Germinal center (tissue), 1 donor: ENCODE results near the gene SLC39A11.

Experiments
- DNase-seq: peaks from one replicate; pipeline ENCODE4 v3.0.0; 2012; ENCODE audit warnings: mixed read lengths, low spot score

The SLC39A11 gene

GRCh38 chr17:72747501-72747900, 345.0 kb downstream of the SLC39A11 start:
- no peak for DNase-seq

GRCh38 chr17:72745241-72745640, 347.2 kb downstream of the SLC39A11 start:
- DNase-seq = no peak

- DNase-seq = no peak
Measured at GRCh38 chr17:72743037-72743467, 349.4 kb downstream of the SLC39A11 start.

GRCh38 chr17:72737151-72737690, 355.3 kb downstream of the SLC39A11 start:
- DNase-seq = no peak

GRCh38 chr17:72735592-72735991, 356.9 kb downstream of the SLC39A11 start:
- DNase-seq = no peak

GRCh38 chr17:72735048-72735447, 357.4 kb downstream of the SLC39A11 start:
- DNase-seq = no peak

- DNase-seq = no peak
Measured at GRCh38 chr17:72734613-72735012, 357.9 kb downstream of the SLC39A11 start.

GRCh38 chr17:72733619-72734282, 358.7 kb downstream of the SLC39A11 start:
- no peak for DNase-seq

- no peak for DNase-seq
Measured at GRCh38 chr17:72732893-72733618, 359.4 kb downstream of the SLC39A11 start.

GRCh38 chr17:72730077-72730476, 362.4 kb downstream of the SLC39A11 start:
- no peak for DNase-seq

- peak; percentile 72 for DNase-seq
Measured at GRCh38 chr17:72726936-72727335, 365.6 kb downstream of the SLC39A11 start.

- DNase-seq = peak; percentile 53
Measured at GRCh38 chr17:72725433-72726068, 366.9 kb downstream of the SLC39A11 start.

- DNase-seq = no peak
Measured at GRCh38 chr17:72724267-72724666, 368.2 kb downstream of the SLC39A11 start.

- no peak for DNase-seq
Measured at GRCh38 chr17:72723711-72724110, 368.8 kb downstream of the SLC39A11 start.

GRCh38 chr17:72720494-72720825, 372.0 kb downstream of the SLC39A11 start:
- DNase-seq = no peak

- no peak for DNase-seq
Measured at GRCh38 chr17:72719578-72720493, 372.7 kb downstream of the SLC39A11 start.

- DNase-seq = no peak
Measured at GRCh38 chr17:72719206-72719577, 373.3 kb downstream of the SLC39A11 start.

- no peak for DNase-seq
Measured at GRCh38 chr17:72717676-72718075, 374.8 kb downstream of the SLC39A11 start.

- DNase-seq = no peak
Measured at GRCh38 chr17:72717276-72717675, 375.2 kb downstream of the SLC39A11 start.

- no peak for DNase-seq
Measured at GRCh38 chr17:72715906-72716572, 376.4 kb downstream of the SLC39A11 start.

- DNase-seq = no peak
Measured at GRCh38 chr17:72714357-72714966, 378.0 kb downstream of the SLC39A11 start.
